Hindlimb muscle (tissue), 1 donor: Measurements from ENCODE around the gene EXOC3L2. TPM values are rescaled to one million over a fixed set of nuclear protein-coding genes. Genes with fewer than 3 reads are reported as not detected.

Source experiments
- polyA plus RNA-seq: library from polyadenylated mRNA; unstranded; fragments of 120-200 nt; gene quantifications from one replicate; pipeline ENCODE4 v1.2.1, GENCODE V29; 2013; ENCODE audit not compliant: insufficient read length

EXOC3L2 gene
- polyA plus RNA-seq, 1 donor, result 3.0 TPM

Other genes with a start within 250 kb of the EXOC3L2 start
- 5.5 TPM for gene RELB, start 243.9 kb downstream of the EXOC3L2 start, polyA plus RNA-seq
- gene CLASRP, start 206.4 kb downstream of the EXOC3L2 start, polyA plus RNA-seq, result 53.1 TPM
- 1.0 TPM for gene ZNF296, start 168.9 kb downstream of the EXOC3L2 start, polyA plus RNA-seq
- 22.6 TPM for gene GEMIN7, start 166.1 kb downstream of the EXOC3L2 start, polyA plus RNA-seq
- gene PPP1R37, start 152.2 kb downstream of the EXOC3L2 start, polyA plus RNA-seq, result 24.8 TPM
- gene NKPD1, start 84.4 kb downstream of the EXOC3L2 start, polyA plus RNA-seq, result 0.21 TPM
- gene TRAPPC6A, start 67.2 kb downstream of the EXOC3L2 start, polyA plus RNA-seq, result 24.0 TPM
- gene BLOC1S3, start 66.6 kb downstream of the EXOC3L2 start, polyA plus RNA-seq, result 7.6 TPM
- gene MARK4, start 5.9 kb upstream of the EXOC3L2 start, polyA plus RNA-seq, result 39.1 TPM
- 4,137 TPM for gene CKM, start 77.5 kb upstream of the EXOC3L2 start, polyA plus RNA-seq
- gene KLC3, start 95.3 kb upstream of the EXOC3L2 start, polyA plus RNA-seq, result 0.41 TPM
- 15.4 TPM for gene ERCC2, start 125.2 kb upstream of the EXOC3L2 start, polyA plus RNA-seq
- gene PPP1R13L, start 159.7 kb upstream of the EXOC3L2 start, polyA plus RNA-seq, result 5.8 TPM
- 8.5 TPM for gene POLR1G, start 161.2 kb upstream of the EXOC3L2 start, polyA plus RNA-seq
- 85.9 TPM for gene ERCC1, start 178.5 kb upstream of the EXOC3L2 start, polyA plus RNA-seq
- gene FOSB, start 222.6 kb upstream of the EXOC3L2 start, polyA plus RNA-seq, result 49.7 TPM